GM12878 (cell line): ENCODE results near the gene CRYBB1. TPM values are rescaled to one million over a fixed set of nuclear protein-coding genes. Genes with fewer than 3 reads are reported as not detected.

Source experiments
- ATAC-seq: fragments of 200-7000 bp; cut with Tn5 transposase; 3 replicates; pipeline ENCODE4 v1.9.1; 2020; ENCODE audit warnings: mild to moderate bottlenecking, moderate library complexity
- BruUV-seq: library from RNA; stranded (reverse); fragments of 400-500 nt; replicated peaks from 2 replicates; lab custom pipeline; 2021; lab: Mats Ljungman, UMichigan
- CTCF ChIA-PET: fragments of 300-600 bp; sonication (Branson Sonifier 250); formaldehyde crosslinking; extraction: SDS; loops from one replicate; lab custom pipeline; 2021; ENCODE audit warnings: inconsistent platforms; lab: Yijun Ruan, JAX
- POLR2A ChIA-PET: fragments of 350-600 bp; formaldehyde crosslinking; extraction: SDS; loops from one replicate; lab custom pipeline; 2021; ENCODE audit warnings: inconsistent platforms; lab: Charles Lee
- RAD21 ChIA-PET: fragments of 300-600 bp; sonication (Branson Sonifier 250); formaldehyde crosslinking; loops from one replicate; lab custom pipeline; 2023; ENCODE audit warnings: antibody characterized with exemption; ENCODE audit not compliant: unreplicated experiment; lab: Charles Lee
- SMC1A ChIA-PET: fragments of 300-600 bp; sonication (Branson Sonifier 250); formaldehyde crosslinking; loops from one replicate; lab custom pipeline; 2023; ENCODE audit not compliant: unreplicated experiment, uncharacterized antibody; lab: Charles Lee
- DNase-seq: peaks from one replicate; pipeline ENCODE4 v3.0.0-alpha.2; 2011; ENCODE audit warnings: low read depth, low spot score
- FAIRE-seq: peaks from 3 replicates; lab custom pipeline; 2011; peaks lifted over from hg19 to GRCh38; lab: Jason Lieb, UNC
- H2AFZ ChIP-seq: 2 replicates; pipeline ENCODE4 v1.6.0; 2011; ENCODE audit warnings: low read depth, low read length, control low read depth; ENCODE audit not compliant: control insufficient read depth
- H3K27ac ChIP-seq: 2 replicates; pipeline ENCODE4 v1.5.1; 2011; ENCODE audit warnings: control low read depth; ENCODE audit not compliant: control insufficient read depth, insufficient read depth
- H3K27me3 ChIP-seq, 2 experiments: replicated peaks in 1 of 2; 2 replicates each; pipeline versions ENCODE4 v1.6.0 to v1.6.1; 2011; ENCODE audit warnings: low read length in 1 of 2; ENCODE audit not compliant: control insufficient read depth in 2 of 2, insufficient read depth in 2 of 2
- H3K36me3 ChIP-seq, 2 experiments: 2 replicates each; pipeline ENCODE4 v1.5.1; 2011; ENCODE audit warnings: low read length in 1 of 2; ENCODE audit not compliant: control insufficient read depth in 2 of 2, insufficient read depth in 2 of 2
- H3K4me1 ChIP-seq: 2 replicates; pipeline ENCODE4 v1.6.1; 2011; ENCODE audit warnings: mild to moderate bottlenecking, low read length, moderate library complexity, mixed read lengths; ENCODE audit not compliant: control insufficient read depth, insufficient read depth
- H3K4me2 ChIP-seq: 2 replicates; pipeline ENCODE4 v1.6.0; 2011; ENCODE audit warnings: control low read depth; ENCODE audit not compliant: control insufficient read depth, insufficient read depth
- H3K4me3 ChIP-seq: fragments of 200-600 bp; sonication (generic); 2 replicates; pipeline ENCODE4 v1.5.1; 2016
- H3K79me2 ChIP-seq: 2 replicates; pipeline ENCODE4 v1.6.0; 2011; ENCODE audit warnings: low read length; ENCODE audit not compliant: control insufficient read depth, insufficient read depth
- H3K9ac ChIP-seq: 2 replicates; pipeline ENCODE4 v1.8.0; 2011; ENCODE audit warnings: low read length, control low read depth, mixed read lengths; ENCODE audit not compliant: control insufficient read depth, insufficient read depth
- H3K9me3 ChIP-seq: replicated peaks from 3 replicates; pipeline ENCODE4 v1.5.1; 2011; ENCODE audit warnings: mild to moderate bottlenecking, low read length; ENCODE audit not compliant: control insufficient read depth, insufficient read depth
- H4K20me1 ChIP-seq: 2 replicates; pipeline ENCODE4 v1.6.0; 2011; ENCODE audit not compliant: control insufficient read depth, insufficient read depth
- CTCF ChIP-seq, 3 experiments: IDR thresholded peaks in 2 of 3; conservative IDR thresholded peaks in 1 of 3; 2 replicates each; pipeline ENCODE4 v1.5.1; 2011; ENCODE audit warnings: low read depth in 3 of 3, low read length in 3 of 3, mild to moderate bottlenecking in 3 of 3, control low read depth in 2 of 3, moderate library complexity in 2 of 3, inconsistent platforms in 1 of 3, mixed read lengths in 1 of 3; ENCODE audit not compliant: control insufficient read depth in 2 of 3, insufficient read depth in 1 of 3; ENCODE audit errors: extremely low read depth in 1 of 3
- IKZF1 ChIP-seq: fragments of 450-650 bp; conservative IDR thresholded peaks from 2 replicates; pipeline ENCODE4 v1.6.1; 2017; ENCODE audit warnings: antibody characterized with exemption, mild to moderate bottlenecking
- LARP7 ChIP-seq: fragments of 450-650 bp; IDR thresholded peaks from 2 replicates; pipeline ENCODE4 v1.6.1; 2017; ENCODE audit warnings: mild to moderate bottlenecking
- MXI1 ChIP-seq: fragments of 150-350 bp; IDR thresholded peaks from 2 replicates; pipeline ENCODE4 v1.6.1; 2011; ENCODE audit warnings: low read depth, mild to moderate bottlenecking, inconsistent platforms, low read length, improper control_type of control experiment
- PAX5 ChIP-seq: IDR thresholded peaks from 2 replicates; pipeline ENCODE4 v1.6.1; 2011; ENCODE audit warnings: low read depth, low read length, borderline replicate concordance
- PAX8 ChIP-seq: fragments of 450-650 bp; IDR thresholded peaks from 2 replicates; pipeline ENCODE4 v1.6.1; 2017; ENCODE audit warnings: mild to moderate bottlenecking, moderate library complexity
- RAD21 ChIP-seq: IDR thresholded peaks from 2 replicates; pipeline ENCODE4 v1.6.1; 2011; ENCODE audit warnings: mild to moderate bottlenecking, low read depth, low read length, moderate library complexity; ENCODE audit not compliant: insufficient read depth
- RB1 ChIP-seq: fragments of 450-650 bp; formaldehyde crosslinking; IDR thresholded peaks from 2 replicates; pipeline ENCODE4 v1.6.1; 2017; ENCODE audit warnings: mild to moderate bottlenecking, borderline replicate concordance
- RBBP5 ChIP-seq: fragments of 200-600 bp; sonication (generic); conservative IDR thresholded peaks from 2 replicates; pipeline ENCODE4 v1.6.1; 2016
- SMC3 ChIP-seq: IDR thresholded peaks from 2 replicates; pipeline ENCODE4 v1.6.1; 2011; ENCODE audit warnings: low read length, improper control_type of control experiment, borderline replicate concordance
- SREBF2 ChIP-seq: IDR thresholded peaks from 2 replicates; pipeline ENCODE4 v1.6.1; 2012; ENCODE audit warnings: mild to moderate bottlenecking, low read length
- TBL1XR1 ChIP-seq: IDR thresholded peaks from 2 replicates; pipeline ENCODE4 v1.6.1; 2012; ENCODE audit warnings: low read depth, low read length, improper control_type of control experiment
- TCF7 ChIP-seq: IDR thresholded peaks from 2 replicates; pipeline ENCODE4 v1.6.1; 2014; ENCODE audit warnings: antibody characterized with exemption, borderline replicate concordance
- ZBTB4 ChIP-seq: fragments of 450-650 bp; formaldehyde crosslinking; IDR thresholded peaks from 2 replicates; pipeline ENCODE4 v1.4.0; 2022; ENCODE audit warnings: mild to moderate bottlenecking, moderate library complexity
- WGBS: methylation state at CpG from one replicate; pipeline ENCODE4 v1.1.6; 2016; ENCODE audit warnings: low lambda C conversion rate; ENCODE audit not compliant: insufficient replicate concordance, insufficient coverage; ENCODE audit errors: missing lambda C conversion rate; 5-methylcytosine and 5-hydroxymethylcytosine counted together
- in situ Hi-C: fragments of 300-500 bp; cut with MboI; formaldehyde crosslinking; loops from 9 replicates; pipeline ENCODE4 v1.14.3; 2018; ENCODE audit warnings: mixed read lengths
- intact Hi-C: fragments of 100-400 bp; cut with micrococcal nuclease; formaldehyde crosslinking; loops from one replicate; pipeline ENCODE4 v1.14.2; 2022; ENCODE audit not compliant: unreplicated experiment
- polyA plus RNA-seq, 11 experiments: library from polyadenylated mRNA; depleted of rRNA in 4 of 11; unstranded in 6 of 11; stranded (reverse) in 5 of 11; fragments of >200 nt; fragmentation: Nextera tagmentation in 4 of 11; fragmentation: Illumina TruSeq in 1 of 11; extraction: Ambion mirVana in 4 of 11; extraction: Trizol in 1 of 11; gene quantifications; 1 replicate in 1 of 11; 2 replicates in 10 of 11; pipeline versions ENCODE4 v1.2.1 to v1.2.3, GENCODE V29; 2011 to 2016; ENCODE audit warnings: inconsistent platforms in 2 of 11, missing spikeins in 2 of 11, low read depth in 1 of 11
- total RNA-seq, 4 experiments: library from RNA; depleted of rRNA in 3 of 4; stranded (reverse); fragments of >200 nt in 3 of 4; fragmentation: Illumina TruSeq in 1 of 4; extraction: Trizol in 1 of 4; gene quantifications; 2 replicates each; pipeline versions ENCODE4 v1.2.1 to v1.2.3, GENCODE V29; 2013 to 2021
- TF ChIP-seq, protein P1 (sequence below): fragments of 450-650 bp; IDR thresholded peaks from 2 replicates; pipeline ENCODE4 v1.6.1; 2017; ENCODE audit warnings: mild to moderate bottlenecking, moderate library complexity

Gene CRYBB1
- total and polyA plus RNA-seq, 10 of the 15 experiments (the other 5 are each of a cell fraction or from before 2014, with no cell fraction given): 0.09 to 0.64 (median 0.23) TPM; not detected in 5

- WGBS: 91% methylated on average over 10 of the region's 10 CpGs
- FAIRE-seq (no peak), DNase-seq (no peak), ATAC-seq (no peak)
- H4K20me1 ChIP-seq: 0 out of 2 replicates have a peak, but pooled peaks cover 3% of the 10 kb centered on the region
- peaks cover 0 to 3% of the 10 kb centered on the region in 2 experiments; a peak in 1 of 4 replicates for H3K36me3 ChIP-seq
- H3K9ac ChIP-seq: no peak overlapping the region
- no peak overlapping the region for H3K4me2 ChIP-seq
- H2AFZ ChIP-seq: no peak overlapping the region
- ChIA-PET RAD21 (no interaction called here), SMC1A (interaction anchor here (0.6 kb wide), 1 partner anchor 99 kb away, joined by 4 read pairs; no protein-coding TSS in a partner anchor), CTCF (interaction anchor here (0.6 kb wide), 1 partner anchor 13 kb away, joined by 3 read pairs; no protein-coding TSS in a partner anchor), POLR2A (no interaction called here)
- peaks cover 2% of the 10 kb centered on the region; the same call in 1 of the 2 replicates for H3K4me1 ChIP-seq
- in situ Hi-C loops: no loop called here
- no peaks in the 10 kb centered on the region for H3K27me3 ChIP-seq
- no peak overlapping the region for H3K4me3 ChIP-seq
- intact Hi-C loops: no loop called here
- no TSS peak for BruUV-seq
- no peak overlapping the region for H3K27ac ChIP-seq
- no peaks in the 10 kb centered on the region for H3K9me3 ChIP-seq
- peaks cover 4% of the 10 kb centered on the region for H3K79me2 ChIP-seq
- TF ChIP-seq PAX8: no peak
- no peak for TF ChIP-seq MXI1
- TF ChIP-seq SMC3: no peak
- TF ChIP-seq CTCF (IDR thresholded peaks at IDR 0.05 in 2 of 3, conservative IDR thresholded peaks at IDR 0.05 in 1 of 3; ENCODE audit: control insufficient read depth in 2 of 3, extremely low read depth in 1 of 3, insufficient read depth in 1 of 3, low read depth in 3 of 3, low read length in 3 of 3): no peak
- no peak for TF ChIP-seq RBBP5
- TF ChIP-seq TBL1XR1: no peak
- no peak for TF ChIP-seq IKZF1
- TF ChIP-seq LARP7: no peak
- no peak for TF ChIP-seq PAX5
- TF ChIP-seq SREBF2: no peak
- TF ChIP-seq, protein P1, sequence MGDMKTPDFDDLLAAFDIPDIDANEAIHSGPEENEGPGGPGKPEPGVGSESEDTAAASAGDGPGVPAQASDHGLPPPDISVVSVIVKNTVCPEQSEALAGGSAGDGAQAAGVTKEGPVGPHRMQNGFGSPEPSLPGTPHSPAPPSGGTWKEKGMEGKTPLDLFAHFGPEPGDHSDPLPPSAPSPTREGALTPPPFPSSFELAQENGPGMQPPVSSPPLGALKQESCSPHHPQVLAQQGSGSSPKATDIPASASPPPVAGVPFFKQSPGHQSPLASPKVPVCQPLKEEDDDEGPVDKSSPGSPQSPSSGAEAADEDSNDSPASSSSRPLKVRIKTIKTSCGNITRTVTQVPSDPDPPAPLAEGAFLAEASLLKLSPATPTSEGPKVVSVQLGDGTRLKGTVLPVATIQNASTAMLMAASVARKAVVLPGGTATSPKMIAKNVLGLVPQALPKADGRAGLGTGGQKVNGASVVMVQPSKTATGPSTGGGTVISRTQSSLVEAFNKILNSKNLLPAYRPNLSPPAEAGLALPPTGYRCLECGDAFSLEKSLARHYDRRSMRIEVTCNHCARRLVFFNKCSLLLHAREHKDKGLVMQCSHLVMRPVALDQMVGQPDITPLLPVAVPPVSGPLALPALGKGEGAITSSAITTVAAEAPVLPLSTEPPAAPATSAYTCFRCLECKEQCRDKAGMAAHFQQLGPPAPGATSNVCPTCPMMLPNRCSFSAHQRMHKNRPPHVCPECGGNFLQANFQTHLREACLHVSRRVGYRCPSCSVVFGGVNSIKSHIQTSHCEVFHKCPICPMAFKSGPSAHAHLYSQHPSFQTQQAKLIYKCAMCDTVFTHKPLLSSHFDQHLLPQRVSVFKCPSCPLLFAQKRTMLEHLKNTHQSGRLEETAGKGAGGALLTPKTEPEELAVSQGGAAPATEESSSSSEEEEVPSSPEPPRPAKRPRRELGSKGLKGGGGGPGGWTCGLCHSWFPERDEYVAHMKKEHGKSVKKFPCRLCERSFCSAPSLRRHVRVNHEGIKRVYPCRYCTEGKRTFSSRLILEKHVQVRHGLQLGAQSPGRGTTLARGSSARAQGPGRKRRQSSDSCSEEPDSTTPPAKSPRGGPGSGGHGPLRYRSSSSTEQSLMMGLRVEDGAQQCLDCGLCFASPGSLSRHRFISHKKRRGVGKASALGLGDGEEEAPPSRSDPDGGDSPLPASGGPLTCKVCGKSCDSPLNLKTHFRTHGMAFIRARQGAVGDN: no peak
- TF ChIP-seq RB1: no peak
- TF ChIP-seq ZBTB4 (CRISPR knock-in tag): no peak
- no peak for TF ChIP-seq TCF7
- no peak for TF ChIP-seq RAD21
Measured at GRCh38 chr22:26573026-26573662, 44.7 kb downstream of the CRYBB1 start.
